Ascending aorta (tissue), 2 donors: ENCODE measurements around the gene TP53. TPM values are rescaled to one million over a fixed set of nuclear protein-coding genes. Genes with fewer than 3 reads are reported as not detected.

Experiments
- DNase-seq, 2 donors: peaks; one replicate each; pipeline ENCODE4 v3.0.0-alpha.2; 2019; ENCODE audit warnings: low spot score in 2 of 2
- H3K27ac ChIP-seq, 2 donors: fragments of 200-600 bp; sonication (generic); one replicate each; pipeline ENCODE4 v1.5.1; 2016 to 2017; ENCODE audit warnings: mild to moderate bottlenecking in 1 of 2
- H3K27me3 ChIP-seq: fragments of 200-600 bp; sonication (generic); one replicate; pipeline ENCODE4 v1.5.1; 2017
- H3K36me3 ChIP-seq, 2 donors: fragments of 200-600 bp; sonication (generic); one replicate each; pipeline ENCODE4 v1.5.1; 2016
- H3K4me1 ChIP-seq, 2 donors: fragments of 200-600 bp; sonication (generic); one replicate each; pipeline ENCODE4 v1.5.1; 2016 to 2017; ENCODE audit warnings: mild to moderate bottlenecking in 1 of 2
- H3K4me3 ChIP-seq, 2 donors: fragments of 200-600 bp; sonication (generic); one replicate each; pipeline ENCODE4 v1.5.1; 2016 to 2017; ENCODE audit warnings: mild to moderate bottlenecking in 1 of 2
- H3K9me3 ChIP-seq, 2 donors: fragments of 200-600 bp; sonication (generic); one replicate each; pipeline ENCODE4 v1.5.1; 2016
- CTCF ChIP-seq, 3 experiments: fragments of 200-600 bp in 2 of 3; fragments of 450-650 bp in 1 of 3; sonication (generic) in 2 of 3; IDR thresholded peaks; one replicate each; pipeline ENCODE4 v1.5.1; 2016 to 2019; ENCODE audit warnings: antibody characterized with exemption in 3 of 3, mild to moderate bottlenecking in 1 of 3, moderate library complexity in 1 of 3
- intact Hi-C: fragments of 100-400 bp; cut with DNase I; formaldehyde crosslinking; loops from one replicate; pipeline ENCODE4 v1.15.1; 2023
- total RNA-seq: library from RNA; depleted of rRNA; stranded (reverse); fragments of >200 nt; gene quantifications from one replicate; pipeline ENCODE4 v1.1.0, GENCODE V29; 2016

TP53 gene
- total RNA-seq, 1 donor from 2014 or later: 48.0 TPM

GRCh38 chr17:7686222-7687071, 843 bp downstream of the TP53 start:
- intact Hi-C loops: loop anchor here (2.0 to 10.0 kb wide), 8 partner anchors 148 to 444 kb away; partner anchors contain the start of genes EIF5A, GABARAP, KCTD11 and KDM6B
- TF ChIP-seq CTCF (IDR thresholded peaks at IDR 0.05): no peak

DNA sequence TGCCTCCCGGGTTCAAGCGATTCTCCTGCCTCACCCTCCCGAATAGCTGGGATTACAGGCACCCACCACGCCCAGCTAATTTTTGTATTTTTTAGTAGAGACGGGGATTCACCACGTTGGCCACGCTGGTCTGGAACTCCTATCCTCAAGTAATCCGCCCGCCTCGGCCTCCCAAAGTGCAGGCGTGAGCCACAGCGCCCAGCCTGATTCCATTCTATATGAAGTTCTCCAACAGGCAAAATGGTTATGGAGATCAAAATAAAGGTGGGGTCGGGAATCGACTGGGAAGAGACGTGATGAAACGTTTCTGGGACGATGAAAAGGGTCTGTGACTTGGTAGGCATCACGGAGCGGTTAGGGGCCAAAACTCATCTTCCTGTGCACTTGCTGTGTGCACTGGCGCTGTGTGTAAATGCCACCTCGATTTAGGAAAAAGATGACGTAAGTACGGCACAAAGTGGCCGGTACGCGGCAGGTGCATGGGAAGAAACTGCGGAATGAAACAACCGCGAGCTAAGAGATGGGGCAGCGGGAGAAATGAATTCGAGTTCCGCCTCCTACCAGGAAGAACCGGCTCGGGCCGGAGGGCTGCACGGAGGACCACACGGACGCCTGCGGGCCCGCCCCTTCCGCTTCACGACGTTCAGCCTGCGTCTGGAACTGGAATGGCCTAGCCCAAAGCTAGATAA, 1.6 kb downstream of the TP53 start:
- peak; percentile 58 to 95 for DNase-seq
- intact Hi-C loops: loop anchor here (2.0 to 10.0 kb wide), 8 partner anchors 149 to 443 kb away; partner anchors contain the start of genes EIF5A, GABARAP, KCTD11 and KDM6B
- Histone ChIP-seq H3K27me3 (no peaks in the 10 kb centered on the region), H3K36me3 (no peaks in the 10 kb centered on the region), H3K27ac (peak overlapping the region; percentile 87 to 94), H3K9me3 (no peaks in the 10 kb centered on the region), H3K4me3 (peak overlapping the region; percentile 70 to 79), H3K4me1 (peaks cover 9 to 16% of the 10 kb centered on the region in 2 donors)
- no peak for TF ChIP-seq CTCF (IDR thresholded peaks at IDR 0.05)

More at GRCh38 chr17:7686222-7687071, 843 bp downstream of the TP53 start:
- H3K4me1 ChIP-seq: peaks cover 9 to 16% of the 10 kb centered on the region in 2 donors
- peak overlapping the region; percentile 87 to 94 for H3K27ac ChIP-seq
- DNase-seq: peak in 1 of 2 donors; percentile 84
- H3K4me3 ChIP-seq: peak overlapping the region; percentile 70 to 79
- H3K36me3 ChIP-seq: no peaks in the 10 kb centered on the region
- H3K27me3 ChIP-seq: no peaks in the 10 kb centered on the region
- no peaks in the 10 kb centered on the region for H3K9me3 ChIP-seq

- Histone ChIP-seq H3K4me1 (peaks cover 9 to 16% of the 10 kb centered on the region in 2 donors), H3K27ac (peak overlapping the region; percentile 87 to 94), H3K4me3 (peak overlapping the region; percentile 70 to 79), H3K36me3 (no peaks in the 10 kb centered on the region), H3K27me3 (no peaks in the 10 kb centered on the region), H3K9me3 (no peaks in the 10 kb centered on the region)
- intact Hi-C loops: loop anchor here (5.0 to 10.0 kb wide), 5 partner anchors 168 to 378 kb away; partner anchors contain the start of genes EIF5A, KCTD11, NLGN2 and POLR2A
- TF ChIP-seq CTCF (IDR thresholded peaks at IDR 0.05): no peak
- DNase-seq: no peak
Observed at GRCh38 chr17:7684851-7685532, 2.3 kb downstream of the TP53 start.

- intact Hi-C loops: no loop called here
- peaks cover 30 to 41% of the 10 kb centered on the region in 2 donors for H3K36me3 ChIP-seq
Observed at GRCh38 chr17:7677388-7678067, 9.8 kb downstream of the TP53 start.

More at GRCh38 chr17:7677388-7678067, 9.8 kb downstream of the TP53 start:
- Histone ChIP-seq H3K27ac (no peak overlapping the region), H3K9me3 (no peaks in the 10 kb centered on the region), H3K27me3 (no peaks in the 10 kb centered on the region), H3K4me3 (no peak overlapping the region), H3K4me1 (no peaks in the 10 kb centered on the region)
- TF ChIP-seq CTCF (IDR thresholded peaks at IDR 0.05): no peak
- DNase-seq: no peak
